ENCODE measurements around the gene STOX2.

The STOX2 gene

GRCh38 chr4:183935355-183936005 is 30.4 kb downstream of the STOX2 start:
- TF ChIP-seq GATA3 (IDR thresholded peaks at IDR 0.05; ENCODE audit: low read depth, low read length) (no peak), GATA2 (IDR thresholded peaks at IDR 0.05; ENCODE audit: low read depth, low read length) (no peak)

GRCh38 chr4:183936047-183936446 is 30.9 kb downstream of the STOX2 start:
- TF ChIP-seq GATA2 (IDR thresholded peaks at IDR 0.05; ENCODE audit: low read depth, low read length) (no peak), GATA3 (IDR thresholded peaks at IDR 0.05; ENCODE audit: low read depth, low read length) (no peak)

GRCh38 chr4:183936574-183937345 is 31.7 kb downstream of the STOX2 start:
- TF ChIP-seq GATA3 (IDR thresholded peaks at IDR 0.05; ENCODE audit: low read depth, low read length) (no peak), GATA2 (IDR thresholded peaks at IDR 0.05; ENCODE audit: low read depth, low read length) (no peak)

GRCh38 chr4:183940864-183941263 is 35.8 kb downstream of the STOX2 start:
- TF ChIP-seq GATA2 (IDR thresholded peaks at IDR 0.05; ENCODE audit: low read depth, low read length) (no peak), GATA3 (IDR thresholded peaks at IDR 0.05; ENCODE audit: low read depth, low read length) (no peak)

GRCh38 chr4:183941964-183942363 is 36.9 kb downstream of the STOX2 start:
- TF ChIP-seq GATA2 (IDR thresholded peaks at IDR 0.05; ENCODE audit: low read depth, low read length), result no peak

- no peak for TF ChIP-seq GATA3 (IDR thresholded peaks at IDR 0.05; ENCODE audit: low read depth, low read length)
- no peak for TF ChIP-seq GATA2 (IDR thresholded peaks at IDR 0.05; ENCODE audit: low read depth, low read length)
Measured at GRCh38 chr4:183945741-183946140, 40.6 kb downstream of the STOX2 start.

- no peak for TF ChIP-seq GATA2 (IDR thresholded peaks at IDR 0.05; ENCODE audit: low read depth, low read length)
- TF ChIP-seq GATA3 (IDR thresholded peaks at IDR 0.05; ENCODE audit: low read depth, low read length), result no peak
Measured at GRCh38 chr4:183950536-183950935, 45.4 kb downstream of the STOX2 start.

GRCh38 chr4:183959319-183960045 is 54.4 kb downstream of the STOX2 start:
- TF ChIP-seq GATA2 (IDR thresholded peaks at IDR 0.05; ENCODE audit: low read depth, low read length), result 0 out of 2 replicates have a peak, but pooled peaks have one; percentile 4
- no peak for TF ChIP-seq GATA3 (IDR thresholded peaks at IDR 0.05; ENCODE audit: low read depth, low read length)

- TF ChIP-seq GATA2 (IDR thresholded peaks at IDR 0.05; ENCODE audit: low read depth, low read length) (no peak), GATA3 (IDR thresholded peaks at IDR 0.05; ENCODE audit: low read depth, low read length) (no peak)
Measured at GRCh38 chr4:183960046-183960420, 54.9 kb downstream of the STOX2 start.

GRCh38 chr4:183960962-183961541 is 55.9 kb downstream of the STOX2 start:
- TF ChIP-seq GATA3 (IDR thresholded peaks at IDR 0.05; ENCODE audit: low read depth, low read length), result no peak
- TF ChIP-seq GATA2 (IDR thresholded peaks at IDR 0.05; ENCODE audit: low read depth, low read length), result peak; percentile 14; the same call in 1 of the 2 replicates

- no peak for TF ChIP-seq GATA2 (IDR thresholded peaks at IDR 0.05; ENCODE audit: low read depth, low read length)
- TF ChIP-seq GATA3 (IDR thresholded peaks at IDR 0.05; ENCODE audit: low read depth, low read length), result no peak
Measured at GRCh38 chr4:183961795-183962194, 56.7 kb downstream of the STOX2 start.

GRCh38 chr4:183962419-183962818 is 57.3 kb downstream of the STOX2 start:
- TF ChIP-seq GATA2 (IDR thresholded peaks at IDR 0.05; ENCODE audit: low read depth, low read length) (no peak), GATA3 (IDR thresholded peaks at IDR 0.05; ENCODE audit: low read depth, low read length) (no peak)

GRCh38 chr4:183966371-183966770 is 61.3 kb downstream of the STOX2 start:
- TF ChIP-seq GATA2 (IDR thresholded peaks at IDR 0.05; ENCODE audit: low read depth, low read length), result no peak
- no peak for TF ChIP-seq GATA3 (IDR thresholded peaks at IDR 0.05; ENCODE audit: low read depth, low read length)

- TF ChIP-seq GATA2 (IDR thresholded peaks at IDR 0.05; ENCODE audit: low read depth, low read length) (no peak), GATA3 (IDR thresholded peaks at IDR 0.05; ENCODE audit: low read depth, low read length) (no peak)
Measured at GRCh38 chr4:183967266-183967665, 62.2 kb downstream of the STOX2 start.

All from SH-SY5Y (cell line).